GM23338 (cell line): ENCODE results near the gene ARRDC2. TPM values are rescaled to one million over a fixed set of nuclear protein-coding genes. Genes with fewer than 3 reads are reported as not detected.

Source experiments
- ATAC-seq: fragments of 200-7000 bp; cut with Tn5 transposase; 3 replicates; pipeline ENCODE4 v1.9.1; 2020
- DNase-seq: peaks from one replicate; pipeline ENCODE4 v3.0.0-alpha.2; 2015; ENCODE audit warnings: low spot score
- H2AFZ ChIP-seq: fragments of 200-600 bp; sonication (generic); 2 replicates; pipeline ENCODE4 v1.8.0; 2016; ENCODE audit warnings: antibody characterized with exemption, mild to moderate bottlenecking, moderate library complexity
- H3F3A ChIP-seq: fragments of 200-600 bp; sonication (generic); replicated peaks from 2 replicates; pipeline ENCODE4 v1.8.0; 2017; ENCODE audit warnings: antibody characterized with exemption, mixed run types, low read depth
- H3K27ac ChIP-seq: fragments of 200-600 bp; sonication (generic); 2 replicates; pipeline ENCODE4 v1.6.1; 2016; ENCODE audit warnings: low read depth
- H3K27me3 ChIP-seq: fragments of 200-600 bp; sonication (generic); 2 replicates; pipeline ENCODE4 v1.8.0; 2016; ENCODE audit warnings: mild to moderate bottlenecking, mixed run types, moderate library complexity; ENCODE audit not compliant: insufficient read depth
- H3K36me3 ChIP-seq: fragments of 200-600 bp; sonication (generic); 2 replicates; pipeline ENCODE4 v1.8.0; 2016; ENCODE audit warnings: mild to moderate bottlenecking; ENCODE audit not compliant: insufficient read depth
- H3K4me1 ChIP-seq: fragments of 200-600 bp; sonication (generic); 2 replicates; pipeline ENCODE4 v1.8.0; 2016; ENCODE audit warnings: mild to moderate bottlenecking, moderate library complexity; ENCODE audit not compliant: insufficient read depth
- H3K4me2 ChIP-seq: fragments of 200-600 bp; sonication (generic); 2 replicates; pipeline ENCODE4 v1.7.1; 2017; ENCODE audit warnings: mixed run types
- H3K4me3 ChIP-seq: fragments of 200-600 bp; sonication (generic); 2 replicates; pipeline ENCODE4 v1.6.1; 2016; ENCODE audit warnings: mixed run types
- H3K79me2 ChIP-seq: fragments of 200-600 bp; sonication (generic); replicated peaks from 2 replicates; pipeline ENCODE4 v1.8.0; 2017; ENCODE audit warnings: mild to moderate bottlenecking; ENCODE audit not compliant: insufficient read depth
- H3K9me2 ChIP-seq: fragments of 200-600 bp; sonication (generic); 2 replicates; pipeline ENCODE4 v1.8.0; 2017; ENCODE audit not compliant: insufficient read depth
- H4K20me1 ChIP-seq: fragments of 200-600 bp; sonication (generic); replicated peaks from 2 replicates; pipeline ENCODE4 v1.8.0; 2017; ENCODE audit warnings: mild to moderate bottlenecking; ENCODE audit not compliant: insufficient read depth
- H3K27ac Mint-ChIP-seq: 2 replicates; pipeline ENCODE4 v1.8.0; 2020; ENCODE audit warnings: inconsistent platforms, mild to moderate bottlenecking, moderate library complexity, mixed read lengths
- H3K27me3 Mint-ChIP-seq: 3 replicates; pipeline ENCODE4 v1.8.0; 2022; ENCODE audit warnings: low read depth, mild to moderate bottlenecking, moderate library complexity, mixed read lengths, inconsistent platforms; ENCODE audit not compliant: insufficient read depth, poor library complexity
- H3K36me3 Mint-ChIP-seq: 3 replicates; pipeline ENCODE4 v1.8.0; 2021; ENCODE audit warnings: low read depth, mild to moderate bottlenecking, inconsistent platforms, moderate library complexity, mixed read lengths
- H3K4me1 Mint-ChIP-seq: 3 replicates; pipeline ENCODE4 v1.8.0; 2020; ENCODE audit warnings: mild to moderate bottlenecking, inconsistent platforms, mixed read lengths
- H3K4me3 Mint-ChIP-seq: 3 replicates; pipeline ENCODE4 v1.8.0; 2021; ENCODE audit warnings: moderate library complexity, mild to moderate bottlenecking, inconsistent platforms, mixed read lengths
- H3K9me3 Mint-ChIP-seq: 3 replicates; pipeline ENCODE4 v1.8.0; 2020; ENCODE audit warnings: moderate library complexity, mild to moderate bottlenecking, inconsistent platforms, mixed read lengths
- CREB1 ChIP-seq: fragments of 250-450 bp; sonication (Bioruptor Pico); IDR thresholded peaks from 2 replicates; pipeline ENCODE4 v1.5.0; 2020; ENCODE audit warnings: low read depth, mild to moderate bottlenecking, moderate library complexity
- EZH2 ChIP-seq: fragments of 200-600 bp; sonication (generic); IDR thresholded peaks from one replicate; pipeline ENCODE4 v1.8.0; 2017; ENCODE audit warnings: antibody characterized with exemption, mild to moderate bottlenecking, low read depth; ENCODE audit not compliant: unreplicated experiment
- EZH2phosphoT487 ChIP-seq: fragments of 200-600 bp; sonication (generic); IDR thresholded peaks from one replicate; pipeline ENCODE4 v1.8.1; 2018; ENCODE audit warnings: antibody characterized with exemption; ENCODE audit not compliant: unreplicated experiment
- JUNB ChIP-seq: IDR thresholded peaks from one replicate; pipeline ENCODE4 v1.6.1; 2016; ENCODE audit warnings: antibody characterized with exemption; ENCODE audit not compliant: unreplicated experiment
- NANOG ChIP-seq: IDR thresholded peaks from 2 replicates; pipeline ENCODE4 v1.6.1; 2016; ENCODE audit warnings: antibody characterized with exemption, borderline replicate concordance
- POLR2AphosphoS5 ChIP-seq: IDR thresholded peaks from 2 replicates; pipeline ENCODE4 v1.6.1; 2016; ENCODE audit warnings: antibody characterized with exemption, low read depth
- REST ChIP-seq: IDR thresholded peaks from one replicate; pipeline ENCODE4 v1.6.1; 2018; ENCODE audit warnings: antibody characterized with exemption; ENCODE audit not compliant: unreplicated experiment
- STAT1 ChIP-seq: IDR thresholded peaks from one replicate; pipeline ENCODE4 v1.6.1; 2016; ENCODE audit warnings: antibody characterized with exemption; ENCODE audit not compliant: unreplicated experiment
- ZNF114 ChIP-seq: fragments of 250-450 bp; sonication (Bioruptor Pico); IDR thresholded peaks from 2 replicates; pipeline ENCODE4 v1.5.0; 2020; ENCODE audit warnings: mild to moderate bottlenecking, moderate library complexity
- ZNF331 ChIP-seq: fragments of 250-450 bp; sonication (Bioruptor Pico); IDR thresholded peaks from 2 replicates; pipeline ENCODE4 v1.5.0; 2020; ENCODE audit warnings: low read depth, mild to moderate bottlenecking, moderate library complexity
- polyA plus RNA-seq: library from polyadenylated mRNA; unstranded; fragments of >200 nt; fragmentation: Nextera tagmentation; extraction: Ambion mirVana; gene quantifications from 2 replicates; pipeline ENCODE4 v1.2.1, GENCODE V29; 2016
- total RNA-seq: library from RNA; depleted of rRNA; stranded (reverse); fragments of >200 nt; shearing (Covaris generic); gene quantifications from 2 replicates; pipeline ENCODE4 v1.2.3, GENCODE V29; 2014
- TF ChIP-seq, protein P1 (sequence below): fragments of 250-450 bp; sonication (Bioruptor Pico); IDR thresholded peaks from 2 replicates; pipeline ENCODE4 v1.5.0; 2020; ENCODE audit warnings: mild to moderate bottlenecking, moderate library complexity
- TF ChIP-seq, protein P2 (sequence below), 2 experiments: fragments of 200-600 bp in 1 of 2; sonication (generic) in 1 of 2; conservative IDR thresholded peaks; 2 replicates each; pipeline versions ENCODE4 v1.5.1 to v1.6.1; 2016 to 2017; ENCODE audit warnings: antibody characterized with exemption in 2 of 2, low read depth in 2 of 2, mild to moderate bottlenecking in 2 of 2, moderate library complexity in 1 of 2

Gene ARRDC2
- total and polyA plus RNA-seq, 2 experiments from 2014 or later, result 2.4 to 7.1 TPM

DNA sequence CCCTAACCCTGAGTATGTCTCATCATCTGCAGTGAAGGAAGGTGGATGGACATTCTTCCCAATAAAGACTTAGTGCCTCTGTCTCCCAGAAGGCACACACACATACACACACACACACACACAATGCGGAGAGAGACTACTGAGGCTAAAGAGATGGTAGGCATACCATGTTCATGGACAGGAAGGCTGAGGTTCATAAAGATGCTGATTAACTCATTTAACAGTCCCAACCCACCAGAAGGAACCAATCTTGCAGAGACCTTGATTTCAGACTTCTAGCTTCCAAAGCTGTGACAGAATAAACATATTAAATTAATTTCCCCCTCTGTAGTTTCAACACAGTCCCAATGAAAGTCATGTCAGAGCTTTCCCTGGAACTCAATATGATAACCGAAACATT lies 33.1 kb downstream of the ARRDC2 start:
- no peaks in the 10 kb centered on the region for H3K9me2 ChIP-seq
- H2AFZ ChIP-seq, result no peak overlapping the region
- ATAC-seq, result no peak
- TF ChIP-seq ZNF114 (CRISPR knock-in tag) (no peak), STAT1 (no peak), POLR2AphosphoS5 (no peak), EZH2 (no peak), CREB1 (no peak), JUNB (no peak), ZNF331 (CRISPR knock-in tag) (no peak), EZH2phosphoT487 (no peak), REST (no peak), NANOG (no peak)
- TF ChIP-seq, protein P1, sequence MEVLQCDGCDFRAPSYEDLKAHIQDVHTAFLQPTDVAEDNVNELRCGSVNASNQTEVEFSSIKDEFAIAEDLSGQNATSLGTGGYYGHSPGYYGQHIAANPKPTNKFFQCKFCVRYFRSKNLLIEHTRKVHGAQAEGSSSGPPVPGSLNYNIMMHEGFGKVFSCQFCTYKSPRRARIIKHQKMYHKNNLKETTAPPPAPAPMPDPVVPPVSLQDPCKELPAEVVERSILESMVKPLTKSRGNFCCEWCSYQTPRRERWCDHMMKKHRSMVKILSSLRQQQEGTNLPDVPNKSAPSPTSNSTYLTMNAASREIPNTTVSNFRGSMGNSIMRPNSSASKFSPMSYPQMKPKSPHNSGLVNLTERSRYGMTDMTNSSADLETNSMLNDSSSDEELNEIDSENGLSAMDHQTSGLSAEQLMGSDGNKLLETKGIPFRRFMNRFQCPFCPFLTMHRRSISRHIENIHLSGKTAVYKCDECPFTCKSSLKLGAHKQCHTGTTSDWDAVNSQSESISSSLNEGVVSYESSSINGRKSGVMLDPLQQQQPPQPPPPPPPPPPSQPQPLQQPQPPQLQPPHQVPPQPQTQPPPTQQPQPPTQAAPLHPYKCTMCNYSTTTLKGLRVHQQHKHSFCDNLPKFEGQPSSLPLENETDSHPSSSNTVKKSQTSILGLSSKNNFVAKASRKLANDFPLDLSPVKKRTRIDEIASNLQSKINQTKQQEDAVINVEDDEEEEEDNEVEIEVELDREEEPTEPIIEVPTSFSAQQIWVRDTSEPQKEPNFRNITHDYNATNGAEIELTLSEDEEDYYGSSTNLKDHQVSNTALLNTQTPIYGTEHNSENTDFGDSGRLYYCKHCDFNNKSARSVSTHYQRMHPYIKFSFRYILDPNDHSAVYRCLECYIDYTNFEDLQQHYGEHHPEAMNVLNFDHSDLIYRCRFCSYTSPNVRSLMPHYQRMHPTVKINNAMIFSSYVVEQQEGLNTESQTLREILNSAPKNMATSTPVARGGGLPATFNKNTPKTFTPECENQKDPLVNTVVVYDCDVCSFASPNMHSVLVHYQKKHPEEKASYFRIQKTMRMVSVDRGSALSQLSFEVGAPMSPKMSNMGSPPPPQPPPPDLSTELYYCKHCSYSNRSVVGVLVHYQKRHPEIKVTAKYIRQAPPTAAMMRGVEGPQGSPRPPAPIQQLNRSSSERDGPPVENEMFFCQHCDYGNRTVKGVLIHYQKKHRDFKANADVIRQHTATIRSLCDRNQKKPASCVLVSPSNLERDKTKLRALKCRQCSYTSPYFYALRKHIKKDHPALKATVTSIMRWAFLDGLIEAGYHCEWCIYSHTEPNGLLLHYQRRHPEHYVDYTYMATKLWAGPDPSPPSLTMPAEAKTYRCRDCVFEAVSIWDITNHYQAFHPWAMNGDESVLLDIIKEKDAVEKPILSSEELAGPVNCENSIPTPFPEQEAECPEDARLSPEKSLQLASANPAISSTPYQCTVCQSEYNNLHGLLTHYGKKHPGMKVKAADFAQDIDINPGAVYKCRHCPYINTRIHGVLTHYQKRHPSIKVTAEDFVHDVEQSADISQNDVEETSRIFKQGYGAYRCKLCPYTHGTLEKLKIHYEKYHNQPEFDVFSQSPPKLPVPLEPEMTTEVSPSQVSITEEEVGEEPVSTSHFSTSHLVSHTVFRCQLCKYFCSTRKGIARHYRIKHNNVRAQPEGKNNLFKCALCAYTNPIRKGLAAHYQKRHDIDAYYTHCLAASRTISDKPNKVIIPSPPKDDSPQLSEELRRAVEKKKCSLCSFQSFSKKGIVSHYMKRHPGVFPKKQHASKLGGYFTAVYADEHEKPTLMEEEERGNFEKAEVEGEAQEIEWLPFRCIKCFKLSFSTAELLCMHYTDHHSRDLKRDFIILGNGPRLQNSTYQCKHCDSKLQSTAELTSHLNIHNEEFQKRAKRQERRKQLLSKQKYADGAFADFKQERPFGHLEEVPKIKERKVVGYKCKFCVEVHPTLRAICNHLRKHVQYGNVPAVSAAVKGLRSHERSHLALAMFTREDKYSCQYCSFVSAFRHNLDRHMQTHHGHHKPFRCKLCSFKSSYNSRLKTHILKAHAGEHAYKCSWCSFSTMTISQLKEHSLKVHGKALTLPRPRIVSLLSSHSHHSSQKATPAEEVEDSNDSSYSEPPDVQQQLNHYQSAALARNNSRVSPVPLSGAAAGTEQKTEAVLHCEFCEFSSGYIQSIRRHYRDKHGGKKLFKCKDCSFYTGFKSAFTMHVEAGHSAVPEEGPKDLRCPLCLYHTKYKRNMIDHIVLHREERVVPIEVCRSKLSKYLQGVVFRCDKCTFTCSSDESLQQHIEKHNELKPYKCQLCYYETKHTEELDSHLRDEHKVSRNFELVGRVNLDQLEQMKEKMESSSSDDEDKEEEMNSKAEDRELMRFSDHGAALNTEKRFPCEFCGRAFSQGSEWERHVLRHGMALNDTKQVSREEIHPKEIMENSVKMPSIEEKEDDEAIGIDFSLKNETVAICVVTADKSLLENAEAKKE (CRISPR knock-in tag), result no peak
- TF ChIP-seq, protein P2, sequence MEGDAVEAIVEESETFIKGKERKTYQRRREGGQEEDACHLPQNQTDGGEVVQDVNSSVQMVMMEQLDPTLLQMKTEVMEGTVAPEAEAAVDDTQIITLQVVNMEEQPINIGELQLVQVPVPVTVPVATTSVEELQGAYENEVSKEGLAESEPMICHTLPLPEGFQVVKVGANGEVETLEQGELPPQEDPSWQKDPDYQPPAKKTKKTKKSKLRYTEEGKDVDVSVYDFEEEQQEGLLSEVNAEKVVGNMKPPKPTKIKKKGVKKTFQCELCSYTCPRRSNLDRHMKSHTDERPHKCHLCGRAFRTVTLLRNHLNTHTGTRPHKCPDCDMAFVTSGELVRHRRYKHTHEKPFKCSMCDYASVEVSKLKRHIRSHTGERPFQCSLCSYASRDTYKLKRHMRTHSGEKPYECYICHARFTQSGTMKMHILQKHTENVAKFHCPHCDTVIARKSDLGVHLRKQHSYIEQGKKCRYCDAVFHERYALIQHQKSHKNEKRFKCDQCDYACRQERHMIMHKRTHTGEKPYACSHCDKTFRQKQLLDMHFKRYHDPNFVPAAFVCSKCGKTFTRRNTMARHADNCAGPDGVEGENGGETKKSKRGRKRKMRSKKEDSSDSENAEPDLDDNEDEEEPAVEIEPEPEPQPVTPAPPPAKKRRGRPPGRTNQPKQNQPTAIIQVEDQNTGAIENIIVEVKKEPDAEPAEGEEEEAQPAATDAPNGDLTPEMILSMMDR (conservative IDR thresholded peaks at IDR 0.05; ENCODE audit: low read depth in 2 of 2), result no peak
- H3K27ac ChIP-seq, result no peak overlapping the region
- no peak overlapping the region for H3K4me2 ChIP-seq
- no peaks in the 10 kb centered on the region for H3F3A ChIP-seq
- H3K27ac Mint-ChIP-seq, result no peak overlapping the region
- H4K20me1 ChIP-seq, result no peaks in the 10 kb centered on the region
- H3K27me3 ChIP-seq, result no peaks in the 10 kb centered on the region
- H3K36me3 ChIP-seq, result no peaks in the 10 kb centered on the region
- H3K36me3 Mint-ChIP-seq, result no peaks in the 10 kb centered on the region
- DNase-seq, result no peak
- H3K79me2 ChIP-seq, result no peaks in the 10 kb centered on the region
- no peak overlapping the region for H3K4me3 ChIP-seq
- no peak overlapping the region for H3K4me3 Mint-ChIP-seq
- peaks cover 11% of the 10 kb centered on the region for H3K27me3 Mint-ChIP-seq
- no peaks in the 10 kb centered on the region for H3K4me1 ChIP-seq
- H3K9me3 Mint-ChIP-seq, result no peaks in the 10 kb centered on the region; the same call in 1 of the 3 replicates
- H3K4me1 Mint-ChIP-seq, result peaks cover 7% of the 10 kb centered on the region; the same call in 2 of the 3 replicates
